ENCODE results near the gene DPM3.

DNA sequence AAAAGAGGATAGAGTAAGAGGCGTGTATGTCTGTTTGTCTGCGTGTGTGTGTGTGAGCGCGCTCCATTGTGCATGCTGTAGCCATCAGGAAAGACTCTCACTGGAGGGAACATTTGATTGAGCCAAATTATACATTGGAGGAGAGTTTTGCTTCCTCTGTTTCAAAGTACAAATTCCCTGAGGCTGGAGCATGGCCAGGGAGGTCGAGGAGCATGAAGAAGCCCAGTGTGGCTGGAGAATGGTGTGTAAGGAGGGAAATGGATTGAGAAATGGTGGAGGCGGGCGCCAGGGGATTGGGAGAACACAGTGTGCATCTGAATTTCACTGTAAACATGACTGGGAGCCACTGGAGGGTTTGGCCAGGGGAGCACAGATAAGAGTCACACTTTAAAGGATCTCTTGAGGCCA is 34.7 kb downstream of the DPM3 start:
- TF ChIP-seq, protein P1, sequence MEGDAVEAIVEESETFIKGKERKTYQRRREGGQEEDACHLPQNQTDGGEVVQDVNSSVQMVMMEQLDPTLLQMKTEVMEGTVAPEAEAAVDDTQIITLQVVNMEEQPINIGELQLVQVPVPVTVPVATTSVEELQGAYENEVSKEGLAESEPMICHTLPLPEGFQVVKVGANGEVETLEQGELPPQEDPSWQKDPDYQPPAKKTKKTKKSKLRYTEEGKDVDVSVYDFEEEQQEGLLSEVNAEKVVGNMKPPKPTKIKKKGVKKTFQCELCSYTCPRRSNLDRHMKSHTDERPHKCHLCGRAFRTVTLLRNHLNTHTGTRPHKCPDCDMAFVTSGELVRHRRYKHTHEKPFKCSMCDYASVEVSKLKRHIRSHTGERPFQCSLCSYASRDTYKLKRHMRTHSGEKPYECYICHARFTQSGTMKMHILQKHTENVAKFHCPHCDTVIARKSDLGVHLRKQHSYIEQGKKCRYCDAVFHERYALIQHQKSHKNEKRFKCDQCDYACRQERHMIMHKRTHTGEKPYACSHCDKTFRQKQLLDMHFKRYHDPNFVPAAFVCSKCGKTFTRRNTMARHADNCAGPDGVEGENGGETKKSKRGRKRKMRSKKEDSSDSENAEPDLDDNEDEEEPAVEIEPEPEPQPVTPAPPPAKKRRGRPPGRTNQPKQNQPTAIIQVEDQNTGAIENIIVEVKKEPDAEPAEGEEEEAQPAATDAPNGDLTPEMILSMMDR (IDR thresholded peaks at IDR 0.05; ENCODE audit: low read depth, low read length) = no peak
- no peak for TF ChIP-seq EZH2phosphoT487 (IDR thresholded peaks at IDR 0.05; ENCODE audit: low read depth)
